Skeletal muscle cell (primary cell): ENCODE results near the gene LIN7A.

ENCODE experiments used
- DNase-seq: peaks from one replicate; pipeline ENCODE4 v3.0.0-alpha.2; 2010; ENCODE audit warnings: low read depth
- H3K4me3 ChIP-seq: 2 replicates; pipeline ENCODE4 v1.5.1; 2011; ENCODE audit warnings: low read depth, mild to moderate bottlenecking, control low read depth, low read length, moderate library complexity

Gene LIN7A

GRCh38 chr12:80937391-80938238, at the start of gene LIN7A:
TSS of gene LIN7A (minus strand) at chr12:80937934. CDS start at chr12:80937722, 212 bp downstream.
- DNase-seq, result no peak
- peak within 1 kb of the TSS; percentile 92 for H3K4me3 ChIP-seq

GRCh38 chr12:80986224-80986623, 48.5 kb upstream of the LIN7A start:
- no peak for DNase-seq
- H3K4me3 ChIP-seq, result no peak overlapping the region

GRCh38 chr12:80979816-80980215, 42.1 kb upstream of the LIN7A start:
- DNase-seq, result no peak
- no peak overlapping the region for H3K4me3 ChIP-seq

- no peak overlapping the region for H3K4me3 ChIP-seq
- no peak for DNase-seq
Observed at GRCh38 chr12:80979251-80979650, 41.5 kb upstream of the LIN7A start.

- DNase-seq, result no peak
- no peak overlapping the region for H3K4me3 ChIP-seq
Observed at GRCh38 chr12:80977346-80977745, 39.6 kb upstream of the LIN7A start.

GRCh38 chr12:80968326-80968725, 30.6 kb upstream of the LIN7A start:
- DNase-seq, result no peak
- H3K4me3 ChIP-seq, result no peak overlapping the region

GRCh38 chr12:80967565-80967964, 29.8 kb upstream of the LIN7A start:
- DNase-seq, result no peak
- H3K4me3 ChIP-seq, result no peak overlapping the region

GRCh38 chr12:80966001-80966400, 28.3 kb upstream of the LIN7A start:
- no peak for DNase-seq
- H3K4me3 ChIP-seq, result no peak overlapping the region

- no peak overlapping the region for H3K4me3 ChIP-seq
- DNase-seq, result no peak
Observed at GRCh38 chr12:80958162-80958561, 20.4 kb upstream of the LIN7A start.

- H3K4me3 ChIP-seq, result no peak overlapping the region
- DNase-seq, result no peak
Observed at GRCh38 chr12:80954857-80955520, 17.3 kb upstream of the LIN7A start.

GRCh38 chr12:80952443-80952842, 14.7 kb upstream of the LIN7A start:
- no peak for DNase-seq
- no peak overlapping the region for H3K4me3 ChIP-seq

- no peak overlapping the region for H3K4me3 ChIP-seq
- no peak for DNase-seq
Observed at GRCh38 chr12:80946591-80946990, 8.9 kb upstream of the LIN7A start.

- DNase-seq, result no peak
- H3K4me3 ChIP-seq, result no peak overlapping the region
Observed at GRCh38 chr12:80943338-80943737, 5.6 kb upstream of the LIN7A start.

- H3K4me3 ChIP-seq, result no peak overlapping the region
- DNase-seq, result peak; percentile 8
Observed at GRCh38 chr12:80941916-80942315, 4.2 kb upstream of the LIN7A start.

GRCh38 chr12:80939231-80939950, 1.7 kb upstream of the LIN7A start:
- no peak overlapping the region for H3K4me3 ChIP-seq
- DNase-seq, result peak; percentile 15

- H3K4me3 ChIP-seq, result peak overlapping the region; percentile 92
- DNase-seq, result no peak
Observed at GRCh38 chr12:80938397-80938796, 663 bp upstream of the LIN7A start.

GRCh38 chr12:80936642-80937390, 918 bp downstream of the LIN7A start:
- DNase-seq, result no peak
- H3K4me3 ChIP-seq, result peak overlapping the region; percentile 92

GRCh38 chr12:80936353-80936641, 1.4 kb downstream of the LIN7A start:
- no peak for DNase-seq
- peak overlapping the region; percentile 92 for H3K4me3 ChIP-seq

- DNase-seq, result no peak
- no peak overlapping the region for H3K4me3 ChIP-seq
Observed at GRCh38 chr12:80935111-80935510, 2.6 kb downstream of the LIN7A start.

GRCh38 chr12:80925983-80926382, 11.8 kb downstream of the LIN7A start:
- no peak overlapping the region for H3K4me3 ChIP-seq
- DNase-seq, result no peak
